ENCODE data around the gene NPTN. TPM values are rescaled to one million over a fixed set of nuclear protein-coding genes. Genes with fewer than 3 reads are reported as not detected.

Gene NPTN
- total RNA-seq, 4 donors from 2014 or later, result 81.6 to 125 (median 92.4) TPM

- TF ChIP-seq POLR2A (IDR thresholded peaks at IDR 0.05) (no peak), CTCF (IDR thresholded peaks at IDR 0.05) (no peak)
- Histone ChIP-seq H3K27ac (peak overlapping the region; percentile 67 to 86 (median 82)), H3K4me1 (peaks cover 50 to 98% (median 63%) of the 10 kb centered on the region in 3 donors), H3K4me3 (no peak overlapping the region), H3K9me3 (no peaks in the 10 kb centered on the region), H3K27me3 (no peaks in the 10 kb centered on the region), H3K36me3 (peaks cover 0 to 5% (median 0%) of the 10 kb centered on the region in 3 donors)
- 0% methylated on average over 1 of the region's 1 CpG for WGBS, 2 donors
- intact Hi-C loops (cut with DNase I), result no loop called here
- DNase-seq, result no peak
Observed at GRCh38 chr15:73602446-73602843, 30.7 kb downstream of the NPTN start.

GRCh38 chr15:73601451-73602445, 31.4 kb downstream of the NPTN start:
- Histone ChIP-seq H3K36me3 (peaks cover 0 to 5% (median 0%) of the 10 kb centered on the region in 3 donors), H3K9me3 (no peaks in the 10 kb centered on the region), H3K4me1 (peaks cover 57 to 98% (median 68%) of the 10 kb centered on the region in 3 donors), H3K27me3 (no peaks in the 10 kb centered on the region), H3K27ac (peak overlapping the region; percentile 67 to 86 (median 82)), H3K4me3 (peak overlapping the region in 1 of 4 donors; percentile 24)
- DNase-seq, result no peak
- no peak for TF ChIP-seq CTCF (IDR thresholded peaks at IDR 0.05)
- TF ChIP-seq POLR2A (IDR thresholded peaks at IDR 0.05), result no peak
- intact Hi-C loops (cut with DNase I), result no loop called here
- WGBS, 2 donors, result 24 to 32% methylated on average over 7 of the region's 7 CpGs

GRCh38 chr15:73600413-73601335, 32.5 kb downstream of the NPTN start:
- Histone ChIP-seq H3K4me1 (peaks cover 61 to 98% (median 77%) of the 10 kb centered on the region in 3 donors), H3K27ac (peak overlapping the region; percentile 67 to 86 (median 82)), H3K36me3 (peaks cover 0 to 5% (median 0%) of the 10 kb centered on the region in 3 donors), H3K4me3 (no peak overlapping the region), H3K27me3 (no peaks in the 10 kb centered on the region), H3K9me3 (no peaks in the 10 kb centered on the region)
- intact Hi-C loops (cut with DNase I), result no loop called here
- 49 to 61% methylated on average over 5 of the region's 5 CpGs for WGBS, 2 donors
- no peak for TF ChIP-seq POLR2A (IDR thresholded peaks at IDR 0.05)
- TF ChIP-seq CTCF (IDR thresholded peaks at IDR 0.05), result no peak
- DNase-seq, result no peak

GRCh38 chr15:73599934-73600333, 33.3 kb downstream of the NPTN start:
- Histone ChIP-seq H3K27me3 (no peaks in the 10 kb centered on the region), H3K36me3 (peaks cover 0 to 5% (median 0%) of the 10 kb centered on the region in 3 donors), H3K9me3 (no peaks in the 10 kb centered on the region), H3K27ac (peak overlapping the region; percentile 23 to 86 (median 56)), H3K4me3 (no peak overlapping the region), H3K4me1 (peaks cover 61 to 98% (median 82%) of the 10 kb centered on the region in 3 donors)
- no peak for DNase-seq
- TF ChIP-seq CTCF (IDR thresholded peaks at IDR 0.05) (no peak), POLR2A (IDR thresholded peaks at IDR 0.05) (no peak)
- 40 to 56% methylated on average over 1 of the region's 1 CpG for WGBS, 2 donors
- intact Hi-C loops (cut with DNase I), result no loop called here
